ENCODE data around the gene SLC9A7. TPM values are rescaled to one million over a fixed set of nuclear protein-coding genes. Genes with fewer than 3 reads are reported as not detected.

The SLC9A7 gene
- total RNA-seq, 1 donor from 2014 or later: 5.5 TPM

- H3K4me1 ChIP-seq: no peaks in the 10 kb centered on the region
- no peaks in the 10 kb centered on the region for H3K36me3 ChIP-seq
- no peak for TF ChIP-seq CTCF (IDR thresholded peaks at IDR 0.05)
- no peaks in the 10 kb centered on the region for H3K27me3 ChIP-seq
- no peak for DNase-seq (ENCODE audit: low spot score in 2 of 2)
- no peak overlapping the region for H3K4me3 ChIP-seq
- H3K9me3 ChIP-seq: no peaks in the 10 kb centered on the region
- peak overlapping the region in 1 of 2 donors; percentile 57 for H3K27ac ChIP-seq
- intact Hi-C loops (cut with DNase I): loop anchor here (5.0 to 10.0 kb wide), 2 partner anchors 115 to 182 kb away; partner anchors contain the start of gene SLC9A7
These were observed 186.5 kb downstream of the SLC9A7 start for GRCh38 chrX:46572340-46572936.

GRCh38 chrX:46571423-46572339 lies 187.2 kb downstream of the SLC9A7 start:
- DNase-seq (ENCODE audit: low spot score in 2 of 2): peak in 1 of 2 donors; percentile 22
- Histone ChIP-seq H3K27ac (no peak overlapping the region), H3K4me1 (no peaks in the 10 kb centered on the region), H3K4me3 (no peak overlapping the region), H3K9me3 (no peaks in the 10 kb centered on the region), H3K27me3 (no peaks in the 10 kb centered on the region), H3K36me3 (no peaks in the 10 kb centered on the region)
- intact Hi-C loops (cut with DNase I): loop anchor here (5.0 to 10.0 kb wide), 2 partner anchors 116 to 183 kb away; partner anchors contain the start of gene SLC9A7
- no peak for TF ChIP-seq CTCF (IDR thresholded peaks at IDR 0.05)

GRCh38 chrX:46569621-46570020 lies 189.3 kb downstream of the SLC9A7 start:
- intact Hi-C loops (cut with DNase I): loop anchor here (5.0 to 10.0 kb wide), 2 partner anchors 118 to 185 kb away; partner anchors contain the start of gene SLC9A7
- no peaks in the 10 kb centered on the region for H3K4me1 ChIP-seq

GRCh38 chrX:46567388-46567787 lies 191.5 kb downstream of the SLC9A7 start:
- Histone ChIP-seq H3K27ac (no peak overlapping the region), H3K27me3 (no peaks in the 10 kb centered on the region), H3K4me3 (no peak overlapping the region), H3K36me3 (no peaks in the 10 kb centered on the region), H3K4me1 (no peaks in the 10 kb centered on the region), H3K9me3 (no peaks in the 10 kb centered on the region)
- intact Hi-C loops (cut with DNase I): no loop called here
- no peak for DNase-seq (ENCODE audit: low spot score in 2 of 2)
- TF ChIP-seq CTCF (IDR thresholded peaks at IDR 0.05): no peak

More at GRCh38 chrX:46569621-46570020, 189.3 kb downstream of the SLC9A7 start:
- H3K27me3 ChIP-seq: no peaks in the 10 kb centered on the region
- no peak for TF ChIP-seq CTCF (IDR thresholded peaks at IDR 0.05)
- H3K27ac ChIP-seq: no peak overlapping the region
- H3K4me3 ChIP-seq: no peak overlapping the region
- no peaks in the 10 kb centered on the region for H3K9me3 ChIP-seq
- no peaks in the 10 kb centered on the region for H3K36me3 ChIP-seq
- DNase-seq (ENCODE audit: low spot score in 2 of 2): no peak

- Histone ChIP-seq H3K36me3 (no peaks in the 10 kb centered on the region), H3K4me3 (no peak overlapping the region), H3K27ac (no peak overlapping the region), H3K4me1 (peaks cover 0 to 3% of the 10 kb centered on the region in 2 donors), H3K9me3 (no peaks in the 10 kb centered on the region), H3K27me3 (no peaks in the 10 kb centered on the region)
- DNase-seq (ENCODE audit: low spot score in 2 of 2): no peak
- intact Hi-C loops (cut with DNase I): no loop called here
- TF ChIP-seq CTCF (IDR thresholded peaks at IDR 0.05): no peak
These were observed 196.9 kb downstream of the SLC9A7 start for GRCh38 chrX:46561824-46562657.

All from ascending aorta (tissue), 2 donors.